Activated CD8-positive, alpha-beta memory T cell treated with anti-CD3 and anti-CD28 coated beads, Interleukin-2, amount 50 U/mL, for 48 hours (primary cell): ENCODE measurements around the gene ZDHHC14.
"Not testable (repeated sequence)": the region's sequence is repeated elsewhere in the genome, so short reads cannot be mapped to it uniquely, and the experiment has no call there.

Experiments
- DNase-seq: peaks from one replicate; pipeline ENCODE4 v3.0.0-alpha.2; 2020

ZDHHC14 gene

DNA sequence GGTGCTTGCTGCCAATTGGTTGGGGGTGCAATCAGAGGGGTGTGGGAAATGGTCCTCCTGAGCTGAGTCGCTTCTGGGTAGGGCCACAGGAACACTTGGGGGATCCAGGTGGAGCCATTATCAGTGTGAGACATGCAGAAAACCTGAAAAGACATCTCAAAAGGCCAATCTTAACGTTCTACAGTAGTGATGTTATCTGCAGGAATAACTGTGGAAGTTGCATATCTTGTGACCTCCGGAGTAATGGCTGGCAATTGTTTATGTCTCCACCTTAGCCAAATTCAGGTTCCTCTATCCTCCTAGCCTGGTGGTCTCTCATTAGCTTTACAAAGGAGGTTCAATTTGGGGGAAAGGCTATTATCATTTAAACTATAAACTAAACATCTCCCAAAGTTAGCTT, 327.2 kb downstream of the ZDHHC14 start:
- no peak for DNase-seq

DNA sequence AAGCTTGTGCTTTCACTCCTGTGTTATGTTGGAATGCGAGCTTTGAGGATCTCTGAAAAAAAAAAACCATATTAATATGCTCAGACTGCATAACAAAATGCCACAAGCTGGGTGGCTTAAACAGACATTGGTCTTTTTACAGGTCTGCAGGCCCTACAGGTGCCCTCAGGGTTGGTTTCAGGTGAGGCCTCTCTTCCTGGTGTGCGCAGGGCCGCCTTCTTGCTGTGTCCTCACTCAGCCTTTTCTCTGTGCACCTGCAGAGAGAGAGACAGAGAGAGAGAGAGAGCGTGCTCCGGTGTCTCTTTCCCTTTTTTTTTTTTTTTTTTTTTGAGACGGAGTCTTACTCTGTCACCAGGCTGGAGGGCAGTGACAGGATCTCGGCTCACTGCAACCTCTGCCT, 327.9 kb downstream of the ZDHHC14 start:
- no peak for DNase-seq

DNA sequence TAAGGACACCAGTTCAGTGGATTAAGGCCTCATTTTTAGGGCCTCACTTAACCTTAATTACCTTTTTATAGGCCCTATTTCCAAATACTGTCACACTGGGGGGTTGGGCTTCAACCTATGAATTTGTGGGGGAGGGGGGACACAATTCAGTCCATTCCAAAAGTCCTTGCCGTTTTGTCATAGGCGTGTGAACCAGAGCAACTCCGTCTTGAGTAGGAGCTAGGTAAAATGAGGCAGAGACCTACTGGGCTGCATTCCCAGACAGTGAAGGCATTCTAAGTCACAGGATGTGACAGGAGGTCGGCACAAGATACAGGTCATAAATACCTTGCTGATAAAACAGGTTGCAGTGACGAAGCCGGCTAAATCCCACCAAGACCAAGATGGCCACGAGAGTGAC, 328.6 kb downstream of the ZDHHC14 start:
- DNase-seq: no peak

DNA sequence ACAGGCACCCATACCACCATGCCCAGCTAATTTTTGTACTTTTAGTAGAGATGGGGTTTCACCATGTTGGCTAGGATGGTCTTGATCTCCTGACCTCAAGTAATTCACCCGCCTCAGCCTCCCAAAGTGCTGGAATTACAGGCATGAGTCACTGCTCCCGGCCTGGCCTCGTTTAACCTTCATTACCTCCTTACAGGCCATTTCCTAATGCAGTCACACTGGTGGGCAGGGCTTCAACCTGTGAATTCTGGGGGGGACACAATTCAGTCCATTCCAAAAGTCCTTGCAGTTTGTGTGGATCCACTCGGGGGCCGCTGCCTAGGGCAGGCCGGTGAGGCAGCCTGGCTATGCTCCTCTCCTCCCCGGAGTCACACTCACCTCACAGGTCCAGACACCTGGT, 329.6 kb downstream of the ZDHHC14 start:
- no peak for DNase-seq

DNA sequence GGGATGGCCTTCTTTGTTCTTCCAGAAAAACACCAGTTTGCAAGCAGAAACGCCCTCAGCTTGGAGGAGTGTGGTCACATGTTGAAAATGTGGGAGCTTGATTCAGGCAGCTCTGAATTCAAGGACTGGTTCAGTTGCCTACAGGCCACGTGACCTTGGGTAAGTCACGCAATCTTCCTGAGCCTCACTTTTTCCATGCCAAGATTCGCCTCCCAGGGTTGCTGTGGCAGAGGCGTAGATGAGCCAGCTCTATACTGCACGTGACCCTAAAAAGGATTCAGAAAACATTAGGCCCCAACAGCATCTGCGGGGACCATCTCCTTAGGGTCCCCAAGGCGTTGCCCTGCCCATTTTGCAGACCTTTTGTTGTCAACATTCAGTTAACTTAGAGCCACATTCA, 330.1 kb downstream of the ZDHHC14 start:
- DNase-seq: no peak

DNA sequence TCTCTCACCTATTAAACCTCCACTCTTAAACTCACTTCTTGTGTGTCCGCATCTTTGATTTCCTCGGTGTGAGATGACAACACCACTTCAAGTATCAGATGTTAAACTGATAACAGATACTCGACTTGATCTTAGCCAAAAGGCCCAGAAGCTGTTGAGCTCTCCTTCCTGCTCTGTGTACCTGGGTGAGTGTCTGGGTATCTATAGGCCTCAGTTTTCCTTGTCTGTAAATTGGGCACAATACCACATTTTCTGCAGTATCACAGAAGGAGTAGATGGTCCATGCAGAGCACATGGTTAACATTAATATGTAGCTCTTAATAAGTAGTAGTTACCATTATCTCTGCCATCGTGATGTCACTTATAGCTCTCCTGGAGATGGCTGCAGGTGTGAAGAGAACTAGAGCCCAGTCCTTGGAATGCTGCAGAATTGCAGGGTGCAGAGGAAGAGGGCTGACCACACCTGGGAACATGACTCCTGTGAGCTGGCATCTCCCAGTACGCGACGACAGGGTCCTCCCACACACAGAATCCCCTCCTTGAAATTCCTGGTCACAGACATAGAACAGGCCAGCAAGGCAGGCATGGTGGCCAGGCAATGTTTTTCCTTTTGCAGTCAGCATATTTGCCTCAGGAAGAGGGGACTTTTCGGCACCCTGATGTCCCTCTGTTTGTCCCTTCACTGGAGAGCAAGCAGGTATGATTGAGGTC, 331.8 kb downstream of the ZDHHC14 start:
- no peak for DNase-seq

DNA sequence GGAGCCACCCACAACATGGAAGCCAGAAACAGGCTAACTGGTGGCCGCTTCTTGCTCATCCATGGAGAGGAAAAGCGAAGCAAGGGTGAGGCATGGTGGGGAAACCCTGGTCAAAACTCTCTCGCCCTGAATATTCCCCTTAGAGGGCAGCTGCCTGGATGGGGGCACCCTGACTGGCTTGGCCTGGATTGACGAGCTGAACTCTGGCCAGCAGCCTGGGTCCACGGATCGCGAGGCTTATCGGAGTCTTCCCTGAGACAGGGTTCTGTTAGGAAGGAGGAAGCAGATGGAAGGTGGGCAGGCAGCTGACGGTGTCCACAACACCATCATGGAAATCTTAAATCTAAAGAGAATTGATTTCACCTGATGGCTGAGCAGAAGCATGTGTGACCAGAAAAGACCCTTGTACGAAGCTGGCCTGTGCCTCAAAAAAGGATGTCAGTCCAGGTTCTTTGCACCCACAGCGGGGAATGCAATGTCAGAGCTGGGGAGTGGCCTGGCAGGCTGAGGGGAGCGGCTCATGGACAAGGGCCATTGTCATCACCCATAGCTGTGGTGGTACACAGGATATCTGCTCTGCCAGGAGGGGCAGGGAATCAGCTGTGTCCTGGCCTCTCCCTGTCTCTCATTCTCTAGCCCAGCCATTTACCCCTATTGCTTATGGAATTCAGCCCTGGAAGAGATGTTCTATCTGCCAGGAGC, 332.6 kb downstream of the ZDHHC14 start:
- DNase-seq: no peak

DNA sequence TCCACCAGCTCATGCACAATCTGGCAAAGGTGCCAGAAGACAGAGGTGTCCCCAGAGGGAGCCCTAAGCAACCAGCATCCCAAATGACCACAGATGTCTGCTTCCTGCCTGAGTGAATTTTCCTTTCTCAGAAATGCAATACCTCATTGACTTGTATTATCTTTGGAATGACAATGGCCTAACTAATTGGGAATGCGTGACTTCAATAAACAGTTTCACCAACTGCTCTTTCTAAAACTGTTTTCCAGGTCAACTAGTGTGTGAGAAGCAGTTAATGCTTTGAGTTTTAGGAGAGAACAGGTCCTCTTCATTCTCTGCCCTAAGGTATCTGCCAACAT, 333.1 kb downstream of the ZDHHC14 start:
- DNase-seq: no peak

DNA sequence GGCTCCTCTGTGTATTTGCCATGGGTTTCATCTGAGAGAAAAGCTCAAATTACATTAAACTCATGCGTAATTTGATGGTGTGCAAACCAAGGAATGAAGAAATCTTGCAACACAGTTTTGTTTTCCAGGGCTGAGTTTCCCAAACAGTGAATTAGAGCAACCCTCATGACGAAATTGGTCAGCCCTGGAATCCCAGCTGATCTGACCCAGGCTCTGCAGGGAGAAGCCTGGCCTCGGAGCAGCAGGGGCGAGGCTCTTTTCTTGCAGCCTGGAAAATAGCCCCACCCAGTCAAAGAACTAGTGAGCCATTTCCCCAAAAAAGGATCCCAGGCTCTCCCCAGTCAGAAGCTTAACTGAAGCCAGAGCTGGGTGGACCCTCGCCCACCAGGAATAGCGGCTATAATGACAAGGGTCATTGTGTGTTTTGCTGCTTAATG, 334.8 kb downstream of the ZDHHC14 start:
- DNase-seq: no peak

DNA sequence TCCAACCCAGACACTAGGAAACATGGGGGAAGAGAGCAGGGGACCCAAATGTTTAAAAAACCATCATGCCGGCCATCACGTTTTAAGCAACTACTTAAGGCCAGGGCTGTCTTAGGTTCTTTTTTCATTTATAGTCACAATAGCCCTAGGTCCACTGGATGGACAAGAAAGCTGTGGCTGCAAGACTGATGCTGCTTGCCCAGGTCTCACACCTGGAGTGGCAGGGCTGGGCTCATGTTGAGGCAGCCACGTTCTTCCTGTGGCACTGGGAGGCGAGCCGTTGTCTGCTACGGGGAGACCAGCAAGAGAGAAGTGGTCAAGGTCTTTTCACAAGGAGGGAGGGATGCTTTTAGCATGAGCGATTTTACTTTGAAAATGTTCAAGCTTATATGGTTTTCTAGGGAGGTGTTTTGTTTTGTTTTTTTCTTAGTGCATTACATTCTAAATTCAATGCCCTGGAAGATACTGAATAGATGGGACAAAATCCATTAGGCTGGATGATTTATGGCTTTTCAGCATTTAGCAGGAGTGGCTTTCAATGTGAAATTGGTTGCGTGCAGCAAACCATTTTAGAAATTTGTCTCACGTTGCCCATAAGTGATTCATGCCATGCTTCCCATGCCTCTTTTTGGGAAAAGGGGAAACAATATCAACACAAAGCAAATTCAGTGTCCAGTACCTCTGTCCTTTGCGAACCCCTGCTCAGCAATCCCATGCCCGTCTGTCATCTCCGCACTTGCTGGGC, 335.4 kb downstream of the ZDHHC14 start:
- no peak for DNase-seq

DNA sequence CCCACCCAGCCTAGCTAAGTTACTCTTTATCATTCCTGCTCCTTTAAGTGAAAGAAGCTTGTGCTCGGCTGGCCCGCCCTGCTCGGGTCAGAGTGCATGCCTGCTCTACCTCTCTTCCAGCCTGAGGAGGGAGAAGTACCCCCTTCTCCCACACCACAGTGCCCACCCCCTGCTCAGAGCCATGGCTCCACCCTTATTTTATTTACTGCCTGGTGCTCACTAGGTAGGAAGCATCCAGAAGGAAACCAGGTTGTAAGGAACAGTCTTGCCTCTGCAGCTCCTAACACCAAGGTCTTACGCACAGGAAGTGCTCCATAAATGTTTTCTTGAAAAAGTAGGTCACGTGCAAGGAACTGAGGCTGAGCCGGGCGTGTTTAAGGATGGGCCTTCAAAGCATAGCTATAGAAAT, 336.4 kb downstream of the ZDHHC14 start:
- no peak for DNase-seq

DNA sequence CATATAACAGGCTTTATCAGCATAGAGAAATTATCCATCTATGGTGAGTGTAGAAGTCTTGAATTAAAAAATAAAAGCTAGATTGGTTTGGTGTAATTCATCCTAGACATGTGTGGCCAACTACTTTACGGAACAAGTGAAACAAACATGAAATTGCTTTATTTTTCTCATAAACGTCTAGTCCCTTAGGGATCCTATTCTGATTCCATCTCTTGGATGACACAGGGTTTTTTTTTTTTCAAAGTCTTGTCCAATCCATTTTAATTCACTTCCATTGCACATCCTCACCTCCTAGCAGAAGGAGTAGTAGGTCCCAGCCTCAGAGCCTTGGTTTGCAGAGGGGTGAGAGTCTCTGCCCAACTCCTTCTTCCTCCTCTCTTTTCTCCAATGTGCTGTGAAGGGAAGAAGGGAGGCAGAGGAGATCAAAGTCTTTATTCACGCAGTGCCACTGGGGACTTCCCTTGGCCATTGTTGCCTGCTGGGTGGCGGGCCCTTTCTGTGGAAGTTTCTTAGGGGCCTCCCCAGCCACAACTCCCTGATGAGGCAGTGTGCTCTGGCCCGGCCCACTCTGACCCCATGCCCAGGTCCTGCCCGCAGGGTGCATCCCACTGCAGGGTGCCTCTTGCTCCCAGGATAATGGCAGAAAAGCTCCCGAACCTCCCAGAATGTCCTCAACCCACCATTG, 337.7 kb downstream of the ZDHHC14 start:
- DNase-seq: no peak

DNA sequence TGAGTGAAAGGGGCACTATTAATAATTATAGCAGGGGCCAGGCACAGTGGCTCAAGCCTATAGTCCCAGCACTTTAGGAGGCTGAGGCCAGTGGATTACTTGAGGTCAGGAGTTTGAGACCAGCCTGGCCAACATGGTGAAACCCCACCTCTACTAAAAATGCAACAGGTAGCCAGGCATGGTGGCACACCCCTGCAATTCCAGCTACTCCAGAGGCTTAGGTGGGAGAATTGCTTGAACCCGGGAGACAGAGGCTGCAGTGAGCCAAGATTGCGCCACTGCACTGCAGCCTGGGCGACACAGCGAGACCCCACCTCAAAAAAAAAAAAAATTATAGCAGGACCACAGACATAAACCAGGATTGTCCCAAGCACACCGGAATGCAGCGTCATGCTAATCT, 340.0 kb downstream of the ZDHHC14 start:
- not testable (repeated sequence) for DNase-seq

DNA sequence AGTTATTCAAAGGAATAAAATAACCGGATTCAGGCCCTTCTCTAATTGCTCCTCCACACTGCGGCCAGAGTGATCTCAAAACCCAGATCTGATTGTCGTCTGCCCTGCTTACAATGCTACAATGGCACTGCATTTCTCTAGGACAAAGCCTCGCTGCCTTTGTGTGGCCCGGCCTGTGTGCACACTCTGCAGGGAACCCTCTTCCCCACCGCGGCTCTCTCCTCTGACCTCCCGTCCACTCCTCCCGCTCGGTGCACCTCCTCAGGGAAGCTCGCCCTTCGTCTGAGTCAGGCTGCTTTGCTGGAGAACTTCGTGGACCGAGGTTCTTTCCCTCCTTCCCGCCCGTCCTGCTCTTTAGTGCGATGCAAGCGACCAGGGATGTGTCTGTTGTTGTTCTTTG, 340.4 kb downstream of the ZDHHC14 start:
- no peak for DNase-seq

DNA sequence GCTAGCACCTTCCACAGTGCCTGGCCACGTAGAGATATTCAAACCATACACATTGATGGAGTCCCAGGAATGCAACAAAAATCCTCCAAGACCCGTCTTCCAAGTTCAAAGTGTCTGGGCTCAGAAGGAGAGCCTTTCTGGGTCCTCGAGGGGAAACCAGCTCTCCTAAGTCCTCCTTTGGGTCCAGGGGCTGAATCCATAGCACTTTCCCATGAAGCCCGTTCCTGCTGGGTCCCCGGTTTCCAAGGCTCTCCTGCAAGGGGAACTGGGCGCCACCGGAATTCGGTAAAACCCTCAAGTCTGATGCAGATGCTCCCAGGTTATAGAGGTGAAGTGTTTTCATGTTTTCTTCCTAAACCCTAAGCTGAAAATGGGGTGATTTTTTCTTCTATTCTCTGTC, 340.8 kb downstream of the ZDHHC14 start:
- DNase-seq: no peak

DNA sequence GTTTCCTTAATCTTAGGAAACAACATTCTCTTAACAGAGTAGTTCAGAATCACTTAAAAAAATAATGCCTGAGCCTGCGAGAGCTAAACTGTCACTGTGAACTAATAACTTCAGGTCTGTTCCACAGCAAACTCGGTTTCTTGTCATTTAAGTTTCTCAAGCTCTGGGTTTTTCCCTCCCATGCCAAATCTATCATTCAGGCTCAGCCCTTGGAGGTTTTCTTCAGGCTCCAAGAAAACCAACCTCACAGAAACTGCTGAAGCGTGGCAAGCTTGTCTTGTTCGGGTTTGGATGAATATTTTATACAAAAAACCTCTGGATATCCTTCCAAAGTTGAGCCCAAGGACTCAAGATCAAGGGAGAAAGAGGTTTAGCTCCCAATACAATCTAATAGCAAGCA, 342.4 kb downstream of the ZDHHC14 start:
- no peak for DNase-seq

DNA sequence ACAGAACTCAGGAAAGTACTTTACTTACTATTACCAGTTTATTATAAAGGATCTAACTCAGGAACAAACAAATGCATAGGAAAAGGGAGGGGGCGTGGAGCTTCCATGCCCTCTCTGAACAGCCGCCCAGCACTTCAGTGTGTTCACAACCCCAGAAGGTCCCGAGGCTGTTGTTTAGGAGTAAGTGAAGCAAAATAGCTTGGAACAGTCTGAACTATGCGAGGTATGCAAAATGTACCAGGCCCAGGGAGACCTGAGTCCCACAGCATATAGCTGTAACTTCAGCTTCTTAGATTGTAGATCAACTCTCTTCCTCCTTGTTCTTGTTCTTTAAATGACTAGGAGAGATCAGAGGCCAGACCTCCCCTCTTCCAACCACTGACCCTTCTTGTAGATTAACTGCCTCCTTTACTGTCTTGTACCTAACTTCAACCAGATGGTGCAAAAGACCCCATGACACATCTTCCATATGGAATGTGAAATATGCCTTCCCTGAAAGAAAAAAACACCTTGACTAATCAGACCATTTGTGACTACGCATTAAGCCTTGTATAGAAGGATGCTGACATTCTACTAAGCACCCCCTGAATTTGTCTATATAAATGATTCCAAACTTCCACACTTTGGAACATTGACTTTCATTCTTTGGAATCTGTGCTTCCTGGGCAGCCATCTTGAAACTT, 343.3 kb downstream of the ZDHHC14 start:
- DNase-seq: no peak

DNA sequence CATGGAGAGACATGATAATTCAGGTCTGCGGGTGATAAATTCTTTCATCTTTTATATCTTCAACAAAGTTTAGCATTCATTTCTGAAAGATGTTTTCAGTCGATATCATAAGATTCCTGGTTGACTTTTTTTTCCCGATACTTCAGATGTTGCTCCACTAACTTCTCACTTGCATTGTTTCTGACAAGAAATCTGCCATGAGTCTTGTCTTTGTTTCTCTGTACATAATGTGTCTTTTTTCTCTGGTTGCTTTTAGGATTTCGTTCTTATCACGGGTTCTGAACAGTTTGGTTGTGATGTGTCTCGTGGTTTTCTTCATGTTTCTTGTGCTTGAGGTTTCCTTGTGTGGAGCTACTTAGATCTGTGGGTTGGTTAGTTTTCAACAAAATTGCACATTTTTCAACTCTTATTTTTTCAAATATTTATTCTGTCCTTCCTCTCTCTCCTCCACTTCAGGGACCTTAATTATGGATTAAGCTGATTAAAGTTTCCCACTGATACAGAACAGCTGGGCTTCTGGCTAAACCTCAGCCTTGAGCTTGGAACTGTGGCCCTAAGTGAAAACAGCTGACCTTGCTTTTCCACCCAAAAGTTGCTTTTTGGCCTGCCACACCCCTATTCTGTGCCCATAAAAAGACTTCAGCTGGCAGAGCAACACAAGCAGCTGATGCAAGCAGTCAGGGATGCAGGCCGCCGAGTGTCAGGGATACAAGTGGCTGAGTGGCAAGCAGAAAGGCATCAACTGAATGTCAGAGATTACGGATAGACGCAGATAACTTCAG, 344.2 kb downstream of the ZDHHC14 start:
- DNase-seq: no peak

DNA sequence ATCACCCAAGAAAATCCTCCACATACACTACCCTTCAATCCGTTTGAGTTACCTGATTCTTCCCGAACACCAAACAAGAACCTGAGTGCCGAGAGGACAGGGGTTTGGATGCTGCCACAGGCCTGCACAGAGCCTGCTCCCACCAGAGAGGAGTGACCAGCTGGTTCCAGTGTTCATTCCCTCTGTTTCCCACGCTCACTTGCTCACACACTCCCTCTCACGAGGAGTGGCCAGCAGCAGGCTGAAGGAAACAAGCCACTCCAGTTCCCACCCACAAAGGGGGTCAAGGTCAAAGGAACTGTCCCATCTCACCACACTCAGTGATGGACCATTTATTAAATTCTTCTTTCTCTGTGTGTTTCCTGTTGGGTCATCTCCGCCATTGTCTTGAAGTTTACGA, 344.8 kb downstream of the ZDHHC14 start:
- no peak for DNase-seq

DNA sequence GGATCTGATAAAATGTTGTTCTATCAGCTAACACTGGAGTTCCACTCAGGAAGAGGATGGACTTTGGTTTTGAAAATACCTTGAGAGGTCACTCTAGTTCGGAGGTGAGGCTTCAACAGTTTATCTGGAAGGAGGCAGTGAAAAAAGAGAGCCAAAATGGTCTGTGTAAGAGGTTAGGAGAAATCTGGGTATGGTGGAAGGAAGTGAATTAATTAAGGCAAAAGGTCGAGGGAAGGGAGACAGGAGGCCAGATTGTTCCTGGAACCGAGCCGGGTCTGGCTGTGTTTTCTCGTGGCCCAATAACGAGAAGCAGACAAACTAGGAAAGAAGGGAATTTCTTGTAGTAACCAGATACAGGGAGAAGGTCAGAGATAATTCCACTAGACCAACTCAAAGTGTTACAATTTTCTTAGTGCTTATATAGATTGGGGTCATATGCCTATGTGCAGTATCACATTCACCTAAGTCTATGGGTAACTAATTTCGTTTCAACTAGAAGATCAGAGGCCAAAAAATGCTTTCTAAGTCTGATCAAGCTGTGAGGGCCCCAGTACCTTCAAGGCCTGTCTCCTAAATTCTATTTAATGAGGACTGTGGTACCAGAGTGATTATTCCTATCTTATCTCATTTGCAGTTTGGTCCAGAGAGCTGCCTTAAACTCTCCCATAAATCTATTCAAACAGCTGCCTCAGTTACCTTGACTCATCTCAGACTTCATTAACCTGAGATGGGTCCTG, 346.1 kb downstream of the ZDHHC14 start:
- no peak for DNase-seq
